Activated CD4-positive, alpha-beta T cell treated with anti-CD3 and anti-CD28 coated beads for 24 hours (primary cell): ENCODE measurements around the gene CYP24A1.
A peak's percentile ranks its signal among the peaks of the same experiment; 100 is the strongest.

Source experiments
- DNase-seq, 2 donors: peaks; one replicate each; pipeline ENCODE4 v3.0.0-alpha.2; 2020; ENCODE audit warnings: low read depth in 2 of 2

Gene CYP24A1

DNA sequence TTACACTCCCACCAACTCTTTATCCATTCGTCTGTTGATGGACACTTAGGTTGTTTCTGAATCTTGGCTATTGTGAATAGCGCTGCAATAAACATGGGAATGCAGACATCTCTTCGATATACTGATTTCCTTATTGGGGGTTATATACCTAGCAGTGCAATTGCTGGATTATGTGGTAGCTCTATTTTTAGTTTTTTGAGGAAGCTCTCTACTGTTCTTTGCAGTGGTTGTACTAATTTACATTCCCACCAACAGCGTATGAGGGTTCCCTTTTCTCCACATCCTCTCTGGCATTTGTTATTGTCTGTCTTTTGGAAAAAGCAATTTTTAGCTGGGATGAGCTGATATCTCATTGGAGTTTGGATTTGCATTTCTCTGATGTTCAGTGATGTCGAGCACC is 29.5 kb upstream of the CYP24A1 start:
- DNase-seq, result no peak

DNA sequence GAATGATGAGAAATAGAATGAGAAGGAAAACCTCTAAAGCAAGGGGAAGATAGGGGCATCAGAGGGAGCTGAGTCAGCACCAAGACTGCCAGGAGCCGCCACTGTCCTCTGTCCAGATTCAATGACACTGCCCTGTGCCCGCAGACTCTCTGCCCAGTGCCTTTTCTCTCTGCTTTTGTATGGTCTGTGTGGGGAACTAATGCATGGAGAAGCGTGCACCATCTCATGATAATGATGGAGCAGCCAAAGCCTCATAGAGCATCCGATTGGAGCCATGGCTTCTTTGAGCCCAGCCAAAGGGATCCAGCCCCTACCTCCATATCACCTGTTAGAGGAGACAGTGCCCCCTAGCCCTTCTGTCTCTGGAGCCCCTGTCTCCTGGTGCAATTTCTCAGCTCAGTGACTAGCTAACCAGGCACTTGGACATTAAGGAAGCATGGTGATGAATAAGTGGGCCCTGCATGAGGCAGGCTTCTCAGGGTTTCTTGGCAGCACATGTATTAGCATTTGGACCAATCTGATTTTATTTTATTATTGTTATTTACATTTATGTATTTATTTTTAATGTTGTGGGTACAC is 27.6 kb upstream of the CYP24A1 start:
- no peak for DNase-seq

DNA sequence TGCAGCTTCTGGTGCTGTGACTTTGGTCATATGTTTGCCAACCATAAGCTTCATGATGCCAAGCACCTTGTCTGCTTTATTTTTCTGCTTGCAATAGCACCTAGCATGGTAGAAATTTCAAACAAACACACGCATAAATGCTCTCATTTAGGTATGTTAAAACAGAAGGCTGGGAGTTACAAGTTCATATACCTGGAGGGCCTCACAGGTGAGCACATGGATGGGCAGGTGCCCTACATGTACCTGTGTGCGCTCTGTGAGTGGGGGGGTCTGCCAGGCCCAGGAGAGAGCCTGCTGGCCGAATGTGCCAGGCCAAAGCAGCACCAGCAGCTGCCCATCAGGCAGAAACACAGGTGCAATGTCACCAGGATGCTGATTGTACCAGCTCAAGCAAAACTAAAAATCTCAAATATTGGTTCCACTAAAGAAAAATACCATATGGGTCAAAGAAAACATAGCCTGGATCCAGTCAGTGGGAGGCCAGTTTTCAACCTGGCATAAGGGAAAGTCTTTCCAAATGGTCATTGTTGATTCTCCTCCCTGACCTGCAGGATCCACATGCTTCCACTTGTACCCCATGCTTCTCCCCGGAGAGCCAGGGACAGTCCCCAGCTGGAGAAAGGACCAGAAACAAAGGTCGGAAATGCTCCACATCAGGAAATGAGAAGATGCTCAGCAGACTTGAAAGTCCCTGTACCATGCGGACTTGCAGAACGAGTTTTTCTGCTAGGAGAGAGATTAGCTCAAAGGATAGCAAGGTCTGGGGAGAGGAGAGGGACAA is 26.9 kb upstream of the CYP24A1 start:
- DNase-seq, result no peak

DNA sequence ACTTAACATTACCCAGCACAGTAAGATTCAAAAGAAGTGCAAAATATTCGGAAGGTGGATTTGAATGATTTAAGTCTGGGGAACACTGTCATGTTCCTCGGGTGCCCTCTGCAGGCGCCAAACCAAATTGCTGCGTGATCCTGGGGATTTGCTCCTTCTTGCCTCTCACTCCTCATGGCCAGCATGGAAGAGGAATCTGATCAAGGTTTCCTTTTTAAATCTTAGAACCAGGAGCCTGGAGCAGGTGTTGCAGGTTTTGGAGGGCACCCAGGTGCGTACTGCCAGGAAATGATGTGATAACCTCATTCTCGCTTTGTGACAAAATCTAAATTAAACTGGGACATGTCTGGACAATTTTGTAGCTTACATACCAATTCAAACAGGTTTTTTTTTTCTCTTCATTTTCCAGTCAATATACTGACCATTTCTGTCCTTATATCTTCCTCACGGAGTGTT is 26.0 kb upstream of the CYP24A1 start:
- peak; percentile 55 to 66 for DNase-seq

DNA sequence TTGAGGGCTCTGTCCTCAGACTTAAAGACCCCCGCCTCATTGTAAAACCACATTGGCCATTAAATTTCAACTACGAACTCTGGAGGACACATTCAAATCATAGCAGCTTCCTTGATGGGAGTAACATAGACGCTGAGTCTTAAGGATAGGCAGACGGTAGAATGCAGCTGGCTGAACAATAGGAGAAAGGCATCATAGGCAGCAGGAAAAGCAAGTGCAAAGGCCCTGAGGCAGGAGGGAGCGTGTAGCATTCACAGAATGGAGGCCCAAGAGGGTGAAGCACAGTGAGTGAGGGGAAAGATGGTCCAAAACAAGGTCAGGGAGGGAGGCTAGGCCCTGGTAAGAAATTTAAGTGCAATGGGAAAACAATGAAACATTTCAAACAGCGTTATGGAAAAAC is 25.5 kb upstream of the CYP24A1 start:
- no peak for DNase-seq

DNA sequence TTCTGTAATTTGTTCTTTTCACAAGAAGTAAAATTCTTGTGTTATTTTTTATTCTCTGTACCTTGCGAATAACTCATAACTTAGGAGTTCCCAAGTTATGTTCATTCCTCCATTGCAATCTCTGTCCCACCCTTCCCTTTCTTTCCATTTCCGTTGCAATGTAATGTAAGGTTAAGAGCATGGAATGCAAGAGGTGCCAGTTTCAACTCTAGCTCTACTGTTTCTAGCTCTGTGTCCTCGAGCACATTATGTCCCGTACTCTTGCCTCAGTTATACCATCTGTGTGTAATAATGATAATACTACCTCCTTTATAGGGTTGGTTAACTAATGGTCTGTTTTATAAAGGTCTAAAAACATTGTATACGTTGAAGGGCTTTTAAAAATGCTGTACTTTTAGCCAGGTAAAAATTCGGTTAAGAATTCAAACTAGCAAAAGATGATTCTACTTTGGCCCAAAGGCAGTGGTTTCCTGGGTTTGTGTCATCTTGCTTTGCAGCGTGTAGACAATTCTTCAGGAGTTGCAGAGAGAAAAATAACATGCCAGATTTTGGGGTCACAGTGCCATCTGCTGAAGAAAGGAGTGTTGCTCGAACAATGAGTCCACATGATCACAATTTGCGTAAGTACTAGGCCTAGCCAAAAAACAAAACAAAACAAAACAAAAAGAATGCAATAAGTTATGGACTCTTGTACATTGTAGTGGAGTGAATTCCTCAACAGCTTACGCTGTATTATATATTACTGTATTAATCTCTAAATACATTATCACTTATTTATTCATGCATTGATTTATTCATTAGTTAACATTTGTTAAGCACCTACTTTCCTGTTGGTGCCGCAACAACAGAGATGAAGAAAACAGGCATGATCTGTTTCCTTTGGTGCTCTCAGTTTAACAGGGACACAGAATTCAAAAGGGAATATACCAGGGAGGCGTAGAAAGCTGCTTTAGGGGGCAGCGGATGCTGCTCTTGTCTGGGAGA is 24.1 kb upstream of the CYP24A1 start:
- DNase-seq, result no peak

DNA sequence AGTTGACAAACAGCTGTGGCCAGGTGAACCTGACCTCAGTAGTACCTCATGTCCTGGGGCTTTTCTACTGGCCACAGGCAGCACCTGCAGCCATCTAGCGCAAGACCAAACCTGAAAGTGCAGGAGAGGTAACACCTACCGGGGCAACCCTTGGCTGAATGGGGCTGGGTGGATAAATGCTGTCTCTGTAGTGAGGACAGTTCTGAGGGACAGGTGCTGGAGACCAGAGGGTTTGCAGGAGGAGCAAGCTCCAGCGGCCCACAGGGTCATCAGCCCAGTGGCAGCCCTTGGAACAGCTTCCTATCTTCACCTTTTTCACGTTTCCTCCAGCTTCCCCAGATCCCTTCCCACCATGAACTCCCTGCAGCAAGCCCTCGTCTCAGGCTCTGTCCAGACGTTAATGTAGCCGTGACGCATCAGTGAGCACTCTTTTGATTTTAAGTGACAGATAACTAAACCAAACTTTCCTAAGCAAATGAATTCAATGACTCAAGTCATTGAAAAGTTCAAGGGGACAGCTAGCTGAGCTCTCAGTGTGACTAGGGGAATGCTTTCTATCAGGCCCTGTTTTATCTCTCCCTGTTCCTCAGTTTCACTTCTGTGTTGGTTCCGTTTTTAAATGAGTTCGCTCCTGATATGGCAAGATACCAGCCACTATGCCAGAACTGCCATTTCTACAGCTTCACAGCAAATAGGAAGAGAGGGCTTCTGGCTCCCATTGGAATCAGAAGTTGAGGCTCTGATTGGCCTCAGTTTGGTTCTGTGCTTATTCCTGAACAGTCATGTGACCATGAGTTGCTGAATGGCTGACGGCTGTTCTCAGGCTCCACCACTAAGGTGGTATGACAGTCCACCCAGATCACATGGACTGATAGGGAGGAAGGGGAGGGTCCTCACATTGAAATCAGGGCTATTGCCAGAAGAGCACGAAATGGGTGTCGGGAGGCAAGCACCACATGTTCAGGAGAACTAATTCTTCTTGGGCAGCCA is 22.0 kb upstream of the CYP24A1 start:
- no peak for DNase-seq

DNA sequence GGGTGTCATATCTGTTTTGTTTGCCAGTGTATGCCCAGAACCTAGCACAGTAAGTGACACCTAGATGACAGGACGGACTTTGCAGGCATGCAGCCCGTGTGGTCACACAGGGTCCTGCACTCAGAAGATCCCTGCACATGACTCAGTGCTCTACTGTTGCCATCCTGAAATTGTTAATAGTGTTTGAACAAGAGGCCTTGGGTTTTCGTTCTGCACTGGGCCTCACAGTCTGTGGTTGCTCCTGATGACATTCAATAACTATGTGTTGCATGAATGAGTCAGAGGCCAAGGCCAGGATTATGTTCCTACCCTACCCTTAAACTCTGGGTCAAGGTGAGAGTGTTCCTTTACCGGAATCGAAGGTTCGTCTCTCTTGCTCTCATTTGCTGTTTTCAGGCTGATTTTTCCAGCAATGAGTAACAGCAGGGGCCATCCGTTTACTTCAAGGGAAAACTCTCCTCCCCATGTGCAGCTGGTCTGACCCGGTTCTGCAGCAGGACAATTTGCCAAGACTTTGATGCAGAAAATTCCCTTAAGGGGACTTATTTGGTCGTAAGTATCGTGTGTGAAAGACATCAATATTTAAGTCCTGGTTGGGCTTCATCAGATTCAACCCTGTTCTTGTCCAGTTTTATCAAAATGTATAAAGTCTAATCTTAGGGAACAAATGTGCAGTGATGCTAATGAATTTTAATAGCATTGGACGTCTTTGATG is 21.1 kb upstream of the CYP24A1 start:
- no peak for DNase-seq

DNA sequence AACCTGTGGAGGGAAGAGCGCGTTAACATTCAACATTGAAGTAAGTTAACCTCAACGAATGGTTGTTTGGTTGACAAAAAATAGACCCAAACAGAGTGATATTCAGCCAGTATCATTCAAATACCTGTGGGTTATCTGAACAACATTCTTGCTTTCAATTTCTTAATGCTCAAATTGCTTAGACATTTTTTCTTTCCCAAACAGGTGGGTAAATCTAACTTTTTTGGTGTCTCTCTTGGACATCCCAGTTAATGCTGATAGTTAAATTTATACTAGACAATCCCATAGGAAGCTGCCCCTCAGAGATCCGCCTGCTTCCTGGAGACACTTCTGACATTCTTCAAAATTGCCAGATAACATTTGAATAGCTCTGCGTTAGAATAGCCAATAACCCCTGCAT is 20.0 kb upstream of the CYP24A1 start:
- no peak for DNase-seq

DNA sequence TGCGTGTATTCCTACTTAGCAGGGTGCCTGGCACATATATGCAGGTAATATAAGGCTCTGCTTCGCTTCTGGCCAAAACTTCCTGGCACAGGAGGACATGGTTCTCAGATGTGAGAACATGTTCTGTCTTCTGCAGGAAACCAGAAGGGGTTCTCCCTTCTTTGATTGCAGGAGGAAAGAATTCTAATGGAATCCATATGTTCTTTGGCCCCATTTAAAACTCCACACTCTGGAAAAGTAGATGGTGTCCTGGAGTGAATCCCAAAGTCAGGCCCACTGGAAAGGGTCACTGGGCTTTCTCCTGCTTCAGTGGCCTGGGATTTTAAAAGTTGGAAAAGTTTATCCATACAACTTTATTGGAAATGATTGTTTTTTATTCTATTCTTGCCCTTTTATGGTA is 16.4 kb upstream of the CYP24A1 start:
- no peak for DNase-seq

DNA sequence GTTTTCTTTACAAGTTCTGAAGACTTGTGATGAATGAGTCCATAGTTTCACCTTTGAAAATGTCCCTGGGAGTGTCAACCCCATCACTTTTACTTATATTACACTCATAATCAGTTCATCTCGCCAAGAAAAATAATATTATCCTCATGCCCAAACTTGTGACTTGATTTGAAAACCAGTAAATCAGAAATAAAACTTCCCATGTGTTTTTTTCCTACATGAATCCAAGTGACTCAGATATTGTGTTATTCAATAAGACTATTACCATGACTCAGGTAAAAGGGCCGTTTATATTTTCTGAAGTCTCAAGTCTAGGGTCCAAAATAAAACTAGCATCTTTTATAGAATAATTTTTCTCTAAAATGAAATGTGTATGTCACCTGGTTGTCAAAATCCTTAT is 15.8 kb upstream of the CYP24A1 start:
- no peak for DNase-seq

DNA sequence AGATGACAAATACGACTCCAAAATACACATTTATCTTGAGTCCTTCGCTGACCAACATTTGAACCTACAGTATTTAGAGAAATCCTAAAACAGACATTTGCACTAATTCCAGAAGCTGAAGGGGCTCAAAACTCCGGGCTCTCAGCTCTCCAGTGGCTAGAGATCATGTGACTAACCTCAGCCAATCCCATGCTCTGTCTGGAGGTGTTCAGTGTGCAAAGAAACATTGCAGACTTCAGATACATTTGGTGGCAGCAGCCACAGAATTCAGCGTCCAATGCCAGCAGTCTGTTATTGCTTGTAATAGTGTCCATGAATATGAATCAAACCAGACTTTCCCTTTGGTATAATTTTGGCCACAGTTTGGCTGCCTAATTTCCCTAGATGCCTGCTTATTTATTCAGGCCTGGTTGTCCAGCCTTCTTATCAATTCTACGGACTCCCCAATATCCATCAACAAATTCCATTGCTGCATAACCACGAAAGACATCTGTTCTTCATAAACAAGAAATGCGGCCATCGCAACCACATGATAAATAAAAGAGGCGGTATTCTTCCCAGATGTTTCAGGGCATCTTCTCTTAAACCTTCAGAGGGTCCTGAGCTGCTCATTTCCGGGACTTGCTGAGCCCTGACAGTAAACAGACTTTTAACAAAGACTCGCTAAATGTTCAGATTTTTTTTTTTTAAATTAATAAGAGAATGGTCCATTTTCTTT is 14.5 kb upstream of the CYP24A1 start:
- DNase-seq, result no peak

DNA sequence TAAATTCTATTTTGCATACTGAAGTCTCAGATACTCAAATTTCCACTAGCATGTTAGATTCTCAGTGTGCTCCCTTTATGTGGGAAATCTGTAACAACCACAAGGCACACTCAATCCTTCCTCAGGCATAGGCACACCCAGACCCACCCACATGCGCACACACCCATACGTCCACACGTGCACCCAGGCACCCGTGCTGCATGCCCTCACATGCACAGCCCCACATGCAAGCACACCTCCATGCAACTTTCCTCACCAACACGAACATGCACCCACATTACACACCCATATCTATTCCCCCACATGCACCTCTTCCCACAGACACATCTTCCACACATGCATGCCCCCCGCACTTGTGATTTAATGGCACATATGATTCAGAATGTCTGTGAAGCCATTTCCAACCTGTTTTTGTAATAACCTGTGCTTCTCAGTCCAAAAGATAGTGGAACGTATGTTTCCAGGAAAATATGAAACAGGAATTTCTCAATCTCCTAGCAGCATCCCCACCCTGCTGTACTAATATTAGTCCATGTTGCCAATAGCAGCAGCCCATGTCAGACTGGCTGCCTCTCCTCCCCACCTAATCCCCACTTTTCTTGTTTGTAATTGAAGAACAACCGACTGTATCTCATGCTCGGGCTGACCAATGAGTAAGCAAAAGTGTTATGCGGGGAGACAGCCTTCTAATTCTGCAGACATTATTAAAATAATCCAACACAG is 11.3 kb upstream of the CYP24A1 start:
- DNase-seq, result no peak

DNA sequence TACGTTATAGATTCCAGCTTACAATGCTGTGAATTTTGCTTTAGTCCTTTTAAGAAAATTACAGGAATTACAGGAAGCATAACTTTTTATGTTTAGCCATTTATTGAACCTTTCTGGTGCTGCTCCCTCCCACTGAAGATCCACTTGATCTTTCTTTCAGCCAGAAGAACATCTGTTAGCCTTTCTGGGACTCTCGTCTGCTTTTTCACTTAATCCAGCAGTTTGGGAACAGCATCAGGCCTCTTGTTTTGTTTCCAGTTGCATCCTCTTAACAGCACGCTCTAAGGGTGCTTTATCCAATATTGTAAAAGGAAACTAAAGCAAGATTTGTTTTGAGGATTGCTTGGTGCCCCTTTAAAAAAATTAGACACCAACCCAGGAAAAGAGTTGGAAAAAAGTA is 10.3 kb upstream of the CYP24A1 start:
- no peak for DNase-seq

DNA sequence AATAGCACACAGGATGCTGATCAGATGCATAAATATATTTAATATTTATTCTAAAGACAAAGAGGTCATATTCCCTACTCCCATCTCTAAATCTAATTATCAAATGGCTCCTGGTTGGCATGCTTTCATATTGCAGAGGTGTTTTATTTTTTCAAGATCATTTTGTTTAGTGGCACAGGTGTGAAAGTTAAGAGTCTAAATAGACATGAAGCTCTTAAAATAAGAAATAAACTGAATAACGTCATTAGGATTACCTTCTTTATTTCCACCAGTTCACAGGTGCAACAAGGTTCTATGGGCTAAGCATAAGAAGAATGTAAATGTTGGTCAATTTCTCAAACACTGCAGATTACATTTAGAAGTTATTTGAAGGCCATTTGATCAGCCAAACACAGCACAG is 7.1 kb upstream of the CYP24A1 start:
- DNase-seq, result no peak

DNA sequence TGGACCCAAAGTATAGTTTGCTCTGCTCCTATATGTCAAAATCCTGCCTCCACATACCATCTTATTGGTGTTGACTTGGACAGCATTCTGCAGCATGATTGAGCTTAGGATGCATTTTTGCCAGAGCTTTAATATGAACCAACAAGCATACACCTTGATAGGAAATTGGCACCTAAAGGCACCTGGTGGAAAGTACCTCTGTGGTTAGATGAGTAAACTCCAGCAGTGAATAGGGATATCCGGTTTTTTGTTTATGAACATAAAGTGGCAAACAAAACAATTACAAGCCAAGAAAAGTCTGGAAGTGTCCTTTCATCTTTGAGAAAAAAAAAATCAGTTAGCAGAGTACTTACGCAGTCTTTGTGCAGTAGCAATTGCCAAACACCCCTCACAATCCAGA is 6.2 kb upstream of the CYP24A1 start:
- no peak for DNase-seq

DNA sequence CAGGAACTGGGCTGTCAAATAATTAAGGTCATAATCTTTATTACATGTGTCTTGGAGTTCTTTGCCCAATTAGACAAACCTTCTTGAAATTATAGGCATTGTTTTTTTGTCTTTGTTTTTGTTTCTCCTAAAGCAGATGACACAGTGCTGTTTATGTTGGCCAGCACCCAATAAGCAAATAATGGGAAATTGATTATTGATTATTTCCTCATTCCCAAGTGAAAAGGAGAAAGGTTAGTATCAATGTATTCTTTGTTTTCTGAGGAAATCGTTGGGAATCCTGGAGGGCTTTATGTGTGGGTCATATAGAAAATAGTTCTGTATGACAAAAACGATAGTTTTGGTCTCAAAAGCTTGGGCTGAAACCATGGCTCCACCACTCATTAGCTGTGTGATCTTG is 4.5 kb upstream of the CYP24A1 start:
- DNase-seq, result no peak

DNA sequence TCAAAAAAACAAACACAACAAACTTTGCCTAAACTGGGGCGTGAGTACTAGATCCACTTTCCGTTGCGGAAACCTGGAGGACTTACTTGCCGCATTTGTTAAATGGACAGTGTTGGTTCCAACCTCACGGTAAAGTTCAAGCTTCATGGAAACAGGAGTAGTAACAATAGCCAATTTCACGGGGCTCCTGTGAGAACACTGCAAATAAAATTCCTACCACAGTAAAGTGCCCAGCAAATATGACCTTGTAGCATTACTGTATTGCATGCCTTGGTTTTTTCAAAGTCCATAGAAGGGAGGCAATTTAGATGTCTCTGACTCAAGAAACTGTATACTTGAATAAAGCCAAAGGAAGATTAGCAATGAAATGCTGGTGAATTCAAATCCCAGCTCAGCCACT is 3.6 kb upstream of the CYP24A1 start:
- no peak for DNase-seq

DNA sequence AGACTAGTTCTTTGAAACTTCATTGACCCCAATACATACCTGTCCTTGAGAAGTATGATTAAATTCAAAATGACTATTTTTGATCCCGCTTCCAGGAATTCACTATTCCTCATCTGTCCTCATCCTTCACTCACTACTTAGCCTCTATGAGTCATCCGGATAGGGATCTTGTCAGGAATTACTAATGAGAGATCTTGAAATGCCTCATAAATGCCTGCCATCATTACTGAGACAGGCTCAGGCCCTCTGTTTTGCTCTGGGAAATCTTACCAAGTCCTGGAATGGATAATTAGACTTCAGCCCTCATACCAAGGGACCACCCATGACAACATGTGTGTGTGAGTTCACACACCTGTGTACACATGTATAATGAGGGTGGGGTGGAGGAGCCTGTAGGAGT is 2.8 kb upstream of the CYP24A1 start:
- DNase-seq, result no peak
